PC-3 (cell line): Measurements from ENCODE around the gene RCAN1.

Source experiments
- CTCF ChIP-seq: fragments of 300-600 bp; sonication (generic); conservative IDR thresholded peaks from 2 replicates; pipeline ENCODE4 v1.5.1; 2017; ENCODE audit warnings: antibody characterized with exemption, low read depth, mild to moderate bottlenecking, low read length
- EZH2 ChIP-seq: fragments of 300-600 bp; sonication (generic); IDR thresholded peaks from one replicate; pipeline ENCODE4 v1.6.1; 2017; ENCODE audit warnings: antibody characterized with exemption, mild to moderate bottlenecking, low read length; ENCODE audit not compliant: unreplicated experiment

DNA sequence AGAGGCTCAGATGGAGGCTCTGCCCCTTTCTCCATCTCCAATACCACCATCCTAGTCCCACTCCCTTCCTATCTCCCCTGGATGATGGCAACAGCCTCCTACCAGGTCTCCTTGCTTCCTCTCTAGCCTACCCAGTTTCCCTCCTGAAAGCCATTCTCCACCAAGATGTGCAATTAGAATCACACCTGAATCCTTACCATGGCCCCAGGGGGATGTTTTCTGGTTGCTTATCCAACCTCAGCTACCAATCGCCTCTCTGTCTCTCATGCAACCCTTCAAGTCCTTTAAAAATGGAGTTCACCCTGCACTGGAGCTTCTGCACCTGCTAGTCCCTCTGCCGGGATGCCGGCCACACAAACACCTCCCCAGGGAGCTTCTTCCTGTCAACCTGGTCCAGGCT, 2.9 kb downstream of the RCAN1 start:
- TF ChIP-seq CTCF (no peak), EZH2 (no peak)
